Suprapubic skin (tissue), 4 donors: Measurements from ENCODE around the gene LCP1.

ENCODE experiments used
- POLR2A ChIP-seq, 2 donors: fragments of 450-650 bp; IDR thresholded peaks; one replicate each; pipeline ENCODE4 v1.6.1; 2017; ENCODE audit warnings: antibody characterized with exemption in 2 of 2, mild to moderate bottlenecking in 2 of 2, moderate library complexity in 2 of 2
- POLR2AphosphoS5 ChIP-seq, 3 donors: sonication (generic); formaldehyde crosslinking; IDR thresholded peaks; one replicate each; pipeline ENCODE4 v1.6.1; 2017; ENCODE audit warnings: antibody characterized with exemption in 3 of 3
- TF ChIP-seq, protein P1 (sequence below), 2 donors: fragments of 200-600 bp in 1 of 2; fragments of 450-650 bp in 1 of 2; sonication (generic) in 1 of 2; IDR thresholded peaks; one replicate each; pipeline ENCODE4 v1.5.1; 2016 to 2019; ENCODE audit warnings: antibody characterized with exemption in 2 of 2, mild to moderate bottlenecking in 1 of 2, moderate library complexity in 1 of 2

DNA sequence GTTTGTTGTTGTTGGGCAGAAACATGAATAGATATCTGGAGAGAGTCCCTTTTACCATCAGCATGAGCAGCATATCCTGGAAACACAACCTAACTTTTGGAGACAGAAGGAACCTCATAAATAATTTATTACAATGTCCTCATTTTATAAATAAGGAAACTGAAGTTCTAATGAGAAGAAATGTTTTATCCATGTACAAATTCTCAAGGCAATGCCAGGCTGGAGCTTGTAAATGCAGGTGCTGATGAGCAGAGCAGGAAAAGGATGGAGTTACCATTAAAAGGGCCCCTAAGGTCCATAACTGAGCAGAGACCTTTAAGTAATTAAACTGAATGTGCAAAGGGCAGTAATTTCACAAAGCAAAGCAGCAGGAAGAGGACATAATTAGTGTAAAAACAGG, 17.3 kb downstream of the LCP1 start:
- TF ChIP-seq, protein P1, sequence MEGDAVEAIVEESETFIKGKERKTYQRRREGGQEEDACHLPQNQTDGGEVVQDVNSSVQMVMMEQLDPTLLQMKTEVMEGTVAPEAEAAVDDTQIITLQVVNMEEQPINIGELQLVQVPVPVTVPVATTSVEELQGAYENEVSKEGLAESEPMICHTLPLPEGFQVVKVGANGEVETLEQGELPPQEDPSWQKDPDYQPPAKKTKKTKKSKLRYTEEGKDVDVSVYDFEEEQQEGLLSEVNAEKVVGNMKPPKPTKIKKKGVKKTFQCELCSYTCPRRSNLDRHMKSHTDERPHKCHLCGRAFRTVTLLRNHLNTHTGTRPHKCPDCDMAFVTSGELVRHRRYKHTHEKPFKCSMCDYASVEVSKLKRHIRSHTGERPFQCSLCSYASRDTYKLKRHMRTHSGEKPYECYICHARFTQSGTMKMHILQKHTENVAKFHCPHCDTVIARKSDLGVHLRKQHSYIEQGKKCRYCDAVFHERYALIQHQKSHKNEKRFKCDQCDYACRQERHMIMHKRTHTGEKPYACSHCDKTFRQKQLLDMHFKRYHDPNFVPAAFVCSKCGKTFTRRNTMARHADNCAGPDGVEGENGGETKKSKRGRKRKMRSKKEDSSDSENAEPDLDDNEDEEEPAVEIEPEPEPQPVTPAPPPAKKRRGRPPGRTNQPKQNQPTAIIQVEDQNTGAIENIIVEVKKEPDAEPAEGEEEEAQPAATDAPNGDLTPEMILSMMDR (IDR thresholded peaks at IDR 0.05) = no peak
- TF ChIP-seq POLR2A (IDR thresholded peaks at IDR 0.05) (no peak), POLR2AphosphoS5 (IDR thresholded peaks at IDR 0.05) (no peak)
